GM06990 (cell line): ENCODE data around the gene ADAMTS17.

ENCODE experiments used
- DNase-seq: peaks from one replicate; pipeline ENCODE4 v3.0.0-alpha.2; 2011; ENCODE audit not compliant: insufficient read length; ENCODE audit errors: extremely low read depth
- H3K27me3 ChIP-seq: replicated peaks from 2 replicates; pipeline ENCODE4 v1.6.0; 2011; ENCODE audit warnings: low read length; ENCODE audit not compliant: control insufficient read depth, insufficient read depth
- H3K36me3 ChIP-seq: 2 replicates; pipeline ENCODE4 v1.5.1; 2011; ENCODE audit warnings: low read length; ENCODE audit not compliant: control insufficient read depth, insufficient read depth
- H3K4me3 ChIP-seq: replicated peaks from 2 replicates; pipeline ENCODE4 v1.5.1; 2011; ENCODE audit warnings: low read depth, mild to moderate bottlenecking, control low read depth, low read length
- CTCF ChIP-seq: IDR thresholded peaks from 2 replicates; pipeline ENCODE4 v1.5.1; 2011; ENCODE audit warnings: low read length, control low read depth, mild to moderate bottlenecking, inconsistent platforms; ENCODE audit not compliant: insufficient read depth, poor library complexity, severe bottlenecking

Gene ADAMTS17

GRCh38 chr15:99963096-99963825 lies 378.5 kb downstream of the ADAMTS17 start:
- DNase-seq = no peak
- no peaks in the 10 kb centered on the region; the same call in 1 of the 2 replicates for H3K27me3 ChIP-seq

GRCh38 chr15:99962006-99962561 lies 379.7 kb downstream of the ADAMTS17 start:
- DNase-seq = no peak
- no peaks in the 10 kb centered on the region; the same call in 1 of the 2 replicates for H3K27me3 ChIP-seq
- no peak overlapping the region for H3K4me3 ChIP-seq
- no peaks in the 10 kb centered on the region for H3K36me3 ChIP-seq
- TF ChIP-seq CTCF = no peak

More at GRCh38 chr15:99963096-99963825, 378.5 kb downstream of the ADAMTS17 start:
- no peak for TF ChIP-seq CTCF
- H3K36me3 ChIP-seq = no peaks in the 10 kb centered on the region
- H3K4me3 ChIP-seq = no peak overlapping the region

- Histone ChIP-seq H3K4me3 (no peak overlapping the region), H3K36me3 (no peaks in the 10 kb centered on the region), H3K27me3 (no peaks in the 10 kb centered on the region; the same call in 1 of the 2 replicates)
- no peak for TF ChIP-seq CTCF
- DNase-seq = no peak
These were observed 380.7 kb downstream of the ADAMTS17 start for GRCh38 chr15:99961011-99961441.

GRCh38 chr15:99959326-99959725 lies 382.4 kb downstream of the ADAMTS17 start:
- Histone ChIP-seq H3K27me3 (no peaks in the 10 kb centered on the region; the same call in 1 of the 2 replicates), H3K36me3 (no peaks in the 10 kb centered on the region), H3K4me3 (no peak overlapping the region)
- DNase-seq = no peak
- no peak for TF ChIP-seq CTCF

- H3K36me3 ChIP-seq = no peaks in the 10 kb centered on the region
- H3K4me3 ChIP-seq = no peak overlapping the region
- no peaks in the 10 kb centered on the region for H3K27me3 ChIP-seq
- no peak for TF ChIP-seq CTCF
- no peak for DNase-seq
These were observed 383.2 kb downstream of the ADAMTS17 start for GRCh38 chr15:99958426-99959097.
